ENCODE results near the gene EFEMP2.

Gene EFEMP2

GRCh38 chr11:65821107-65821506, 51.5 kb downstream of the EFEMP2 start:
- H3K27me3 ChIP-seq: no peaks in the 10 kb centered on the region; the same call in none of the 2 replicates
- no peak for DNase-seq
- no peaks in the 10 kb centered on the region for H3K36me3 ChIP-seq
- no peak for TF ChIP-seq CTCF (IDR thresholded peaks at IDR 0.05; ENCODE audit: low read depth, low read length)
- no peaks in the 10 kb centered on the region for H3K4me1 ChIP-seq
- no peaks in the 10 kb centered on the region for H3K9me3 ChIP-seq
- H3K4me3 ChIP-seq (ENCODE audit: low read depth, low read length): no peak overlapping the region

- Histone ChIP-seq H3K4me1 (no peaks in the 10 kb centered on the region), H3K36me3 (no peaks in the 10 kb centered on the region), H3K4me3 (ENCODE audit: low read depth, low read length) (peak overlapping the region; percentile 67), H3K27me3 (peaks cover 8% of the 10 kb centered on the region), H3K9me3 (no peaks in the 10 kb centered on the region)
- peak; percentile 96 for TF ChIP-seq CTCF (IDR thresholded peaks at IDR 0.05; ENCODE audit: low read depth, low read length)
- peak; percentile 98 for DNase-seq
Measured at GRCh38 chr11:65817835-65818680, 54.5 kb downstream of the EFEMP2 start.

- no peak for DNase-seq
- no peaks in the 10 kb centered on the region for H3K9me3 ChIP-seq
- H3K36me3 ChIP-seq: no peaks in the 10 kb centered on the region
- peak overlapping the region; percentile 67 for H3K4me3 ChIP-seq (ENCODE audit: low read depth, low read length)
- H3K27me3 ChIP-seq: peaks cover 9% of the 10 kb centered on the region
- H3K4me1 ChIP-seq: no peaks in the 10 kb centered on the region
- no peak for TF ChIP-seq CTCF (IDR thresholded peaks at IDR 0.05; ENCODE audit: low read depth, low read length)
Measured at GRCh38 chr11:65817312-65817834, 55.2 kb downstream of the EFEMP2 start.

- no peak for DNase-seq
- TF ChIP-seq CTCF (IDR thresholded peaks at IDR 0.05; ENCODE audit: low read depth, low read length): no peak
- Histone ChIP-seq H3K4me3 (ENCODE audit: low read depth, low read length) (no peak overlapping the region), H3K36me3 (no peaks in the 10 kb centered on the region), H3K4me1 (no peaks in the 10 kb centered on the region), H3K9me3 (no peaks in the 10 kb centered on the region), H3K27me3 (peaks cover 16% of the 10 kb centered on the region)
Measured at GRCh38 chr11:65816696-65817095, 55.9 kb downstream of the EFEMP2 start.
